DND-41 (cell line): ENCODE measurements around the gene NOP16.

Experiments
- ATAC-seq: fragments of 200-7000 bp; cut with Tn5 transposase; 3 replicates; pipeline ENCODE4 v1.9.1; 2021; ENCODE audit warnings: low read depth; ENCODE audit not compliant: insufficient read depth
- DNase-seq: peaks from one replicate; pipeline ENCODE4 v3.0.0-alpha.2; 2020
- H2AFZ ChIP-seq: 2 replicates; pipeline ENCODE4 v1.6.0; 2012; ENCODE audit warnings: low read depth, low read length
- H3K27ac ChIP-seq: 2 replicates; pipeline ENCODE4 v1.5.1; 2012; ENCODE audit warnings: low read length, inconsistent platforms
- H3K27me3 ChIP-seq: fragments of 200-600 bp; sonication (generic); 2 replicates; pipeline ENCODE4 v1.6.0; 2012; ENCODE audit warnings: low read length, mild to moderate bottlenecking, inconsistent platforms; ENCODE audit not compliant: insufficient read depth, poor library complexity
- H3K36me3 ChIP-seq: 2 replicates; pipeline ENCODE4 v1.5.1; 2012; ENCODE audit warnings: low read length, inconsistent platforms; ENCODE audit not compliant: insufficient read depth
- H3K4me1 ChIP-seq: 2 replicates; pipeline ENCODE4 v1.5.1; 2012; ENCODE audit warnings: mild to moderate bottlenecking, low read length; ENCODE audit not compliant: insufficient read depth
- H3K4me2 ChIP-seq: 2 replicates; pipeline ENCODE4 v1.6.0; 2012; ENCODE audit warnings: mild to moderate bottlenecking, moderate library complexity, low read length, inconsistent platforms; ENCODE audit not compliant: insufficient read depth
- H3K4me3 ChIP-seq, 2 experiments: fragments of 200-600 bp in 1 of 2; shearing (Covaris generic) in 1 of 2; 2 replicates each; pipeline ENCODE4 v1.5.1; 2012 to 2016; ENCODE audit warnings: inconsistent platforms in 2 of 2, low read length in 2 of 2, mild to moderate bottlenecking in 2 of 2, low read depth in 1 of 2, moderate library complexity in 1 of 2
- H3K79me2 ChIP-seq: 2 replicates; pipeline ENCODE4 v1.6.0; 2012; ENCODE audit warnings: low read length, inconsistent platforms; ENCODE audit not compliant: insufficient read depth
- H3K9ac ChIP-seq: 2 replicates; pipeline ENCODE4 v1.6.0; 2012; ENCODE audit warnings: low read depth, mild to moderate bottlenecking, inconsistent platforms, low read length, moderate library complexity
- H3K9me3 ChIP-seq: 2 replicates; pipeline ENCODE4 v1.5.1; 2012; ENCODE audit warnings: low read length, moderate library complexity, mild to moderate bottlenecking, inconsistent platforms; ENCODE audit not compliant: insufficient read depth, severe bottlenecking
- H4K20me1 ChIP-seq: 2 replicates; pipeline ENCODE4 v1.6.0; 2012; ENCODE audit warnings: low read length; ENCODE audit not compliant: insufficient read depth
- CTCF ChIP-seq: IDR thresholded peaks from 2 replicates; pipeline ENCODE4 v1.5.1; 2012; ENCODE audit warnings: borderline replicate concordance, low read length, moderate library complexity, mild to moderate bottlenecking; ENCODE audit not compliant: poor library complexity, severe bottlenecking; ENCODE audit errors: extremely low read depth
- EZH2 ChIP-seq: IDR thresholded peaks from 3 replicates; pipeline ENCODE4 v1.6.1; 2012; ENCODE audit warnings: borderline replicate concordance, low read depth, mild to moderate bottlenecking, moderate library complexity, low read length, inconsistent platforms; ENCODE audit not compliant: severe bottlenecking

The NOP16 gene

DNA sequence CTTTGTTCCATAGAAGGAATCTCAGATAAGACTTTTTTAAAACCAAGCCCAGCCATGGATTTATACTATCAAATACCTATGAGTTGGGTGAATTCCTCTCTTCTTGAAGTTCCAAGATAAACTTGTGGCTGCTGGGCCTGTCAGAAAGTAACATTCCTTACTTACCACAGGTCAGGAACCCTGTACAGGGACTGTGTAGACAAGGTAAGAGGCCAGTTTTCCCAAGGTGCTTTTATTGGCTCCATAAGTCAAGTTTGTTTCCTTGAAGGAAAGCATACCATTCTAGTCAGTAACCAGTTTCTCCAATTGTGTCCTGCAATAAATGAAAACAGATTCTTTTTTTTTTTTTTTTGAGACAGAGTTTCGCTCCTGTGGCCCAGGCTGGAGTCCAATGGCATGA is 36.7 kb upstream of the NOP16 start:
- ATAC-seq = no peak
- H3K27ac ChIP-seq = no peak overlapping the region
- no peak overlapping the region for H3K4me2 ChIP-seq
- H4K20me1 ChIP-seq = no peaks in the 10 kb centered on the region
- H3K4me1 ChIP-seq = peaks cover 4% of the 10 kb centered on the region
- TF ChIP-seq CTCF = no peak
- TF ChIP-seq EZH2 = no peak
- no peak overlapping the region for H3K4me3 ChIP-seq
- H3K36me3 ChIP-seq = no peaks in the 10 kb centered on the region
- no peak overlapping the region for H3K9ac ChIP-seq
- H3K9me3 ChIP-seq = peaks cover 13% of the 10 kb centered on the region
- H2AFZ ChIP-seq = no peak overlapping the region
- H3K27me3 ChIP-seq = no peaks in the 10 kb centered on the region
- no peak for DNase-seq
- no peaks in the 10 kb centered on the region for H3K79me2 ChIP-seq

DNA sequence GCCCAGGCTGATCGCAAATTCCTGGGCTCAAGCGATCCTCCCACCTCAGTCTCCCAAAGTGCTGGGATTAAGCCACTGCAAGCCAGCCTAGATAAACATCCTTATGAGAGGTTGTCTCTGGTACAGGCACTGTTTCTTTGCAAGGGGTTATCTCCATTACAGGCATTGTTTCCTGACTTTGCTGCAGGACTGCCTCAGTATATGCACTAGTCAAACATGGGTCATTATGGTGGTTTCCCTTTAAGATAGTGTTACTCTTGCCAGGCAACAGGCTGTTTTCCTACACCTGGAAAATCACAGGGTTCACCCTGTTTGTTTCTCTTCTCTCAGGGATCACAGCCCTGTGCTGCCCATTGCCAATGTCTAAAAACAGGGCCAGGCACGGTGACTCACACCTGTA is 35.8 kb upstream of the NOP16 start:
- Histone ChIP-seq H3K4me1 (no peaks in the 10 kb centered on the region), H3K4me3 (no peak overlapping the region), H3K9me3 (peaks cover 13% of the 10 kb centered on the region), H4K20me1 (no peaks in the 10 kb centered on the region), H3K27ac (no peak overlapping the region), H3K4me2 (no peak overlapping the region), H3K9ac (no peak overlapping the region), H3K36me3 (no peaks in the 10 kb centered on the region), H3K27me3 (no peaks in the 10 kb centered on the region), H3K79me2 (no peaks in the 10 kb centered on the region), H2AFZ (no peak overlapping the region)
- TF ChIP-seq EZH2 (no peak), CTCF (no peak)
- DNase-seq (no peak), ATAC-seq (no peak)

DNA sequence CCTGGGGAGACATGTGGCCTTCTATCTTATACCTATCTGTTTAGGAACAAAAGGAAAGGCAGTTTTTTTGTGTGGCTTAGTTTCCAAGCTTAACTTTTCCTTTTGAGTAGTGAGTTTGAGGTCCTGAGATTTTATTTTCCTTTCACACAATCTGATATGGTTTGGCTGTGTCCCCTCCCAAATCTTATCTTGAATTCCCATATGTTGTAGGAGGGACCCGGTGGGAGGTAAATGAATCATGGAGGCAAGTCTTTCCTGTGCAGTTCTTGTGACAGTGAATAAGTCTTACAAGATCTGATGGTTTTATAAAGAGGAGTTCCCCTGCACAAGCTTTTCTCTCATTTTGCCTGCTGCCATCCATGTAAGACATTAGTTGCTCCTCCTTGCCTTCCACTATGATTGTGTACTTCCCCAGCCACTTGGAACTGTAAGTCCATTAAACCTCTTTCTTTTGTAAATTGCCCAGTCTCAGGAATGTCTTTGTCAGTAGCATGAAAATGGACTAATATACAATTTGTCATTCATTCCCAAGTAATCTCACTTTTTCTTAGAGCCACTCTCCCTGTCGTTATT is 32.7 kb upstream of the NOP16 start:
- peaks cover 9% of the 10 kb centered on the region for H3K9me3 ChIP-seq
- no peaks in the 10 kb centered on the region for H4K20me1 ChIP-seq
- TF ChIP-seq CTCF (no peak), EZH2 (no peak)
- H3K36me3 ChIP-seq = no peaks in the 10 kb centered on the region
- H3K79me2 ChIP-seq = peaks cover 3% of the 10 kb centered on the region
- H3K4me1 ChIP-seq = peaks cover 9% of the 10 kb centered on the region
- H3K27me3 ChIP-seq = no peaks in the 10 kb centered on the region
- H3K9ac ChIP-seq = no peak overlapping the region
- no peak overlapping the region for H2AFZ ChIP-seq
- H3K4me3 ChIP-seq = no peak overlapping the region
- DNase-seq = no peak
- no peak overlapping the region for H3K4me2 ChIP-seq
- no peak for ATAC-seq
- H3K27ac ChIP-seq = no peak overlapping the region
